Vagina (tissue), 2 donors: ENCODE measurements around the gene SLC17A2.

Experiments used
- CTCF ChIP-seq, 3 experiments: fragments of 450-650 bp in 2 of 3; fragments of 200-600 bp in 1 of 3; sonication (generic) in 1 of 3; IDR thresholded peaks; one replicate each; pipeline ENCODE4 v1.5.1; 2017 to 2019; ENCODE audit warnings: antibody characterized with exemption in 3 of 3, mild to moderate bottlenecking in 2 of 3, moderate library complexity in 2 of 3
- POLR2A ChIP-seq, 2 donors: fragments of 450-650 bp; IDR thresholded peaks; one replicate each; pipeline ENCODE4 v1.6.1; 2017; ENCODE audit warnings: antibody characterized with exemption in 2 of 2, mild to moderate bottlenecking in 2 of 2, moderate library complexity in 2 of 2
- POLR2AphosphoS5 ChIP-seq, 2 donors: sonication (generic); formaldehyde crosslinking; IDR thresholded peaks; one replicate each; pipeline ENCODE4 v1.9.0; 2017; ENCODE audit warnings: antibody characterized with exemption in 2 of 2, mild to moderate bottlenecking in 2 of 2, low read depth in 1 of 2; ENCODE audit not compliant: insufficient read depth in 1 of 2

- TF ChIP-seq CTCF (IDR thresholded peaks at IDR 0.05) = no peak
- TF ChIP-seq POLR2A (IDR thresholded peaks at IDR 0.05) = no peak
- no peak for TF ChIP-seq POLR2AphosphoS5 (IDR thresholded peaks at IDR 0.05; ENCODE audit: insufficient read depth in 1 of 2, low read depth in 1 of 2)
Observed at GRCh38 chr6:25899580-25900408, 30.7 kb downstream of the SLC17A2 start.
